ENCODE results near the gene CDK5R1. TPM values are rescaled to one million over a fixed set of nuclear protein-coding genes. Genes with fewer than 3 reads are reported as not detected.
A peak's percentile ranks its signal among the peaks of the same experiment; 100 is the strongest.
"Not testable (repeated sequence)": the region's sequence is repeated elsewhere in the genome, so short reads cannot be mapped to it uniquely, and the experiment has no call there.

CDK5R1 gene
- 1.6 TPM for total RNA-seq

GRCh38 chr17:32486701-32487472, at the start of gene CDK5R1:
CDK5R1 (plus strand) TSS chr17:32486993; CDS start chr17:32487621, 628 bp downstream.
- DNase-seq = no peak

GRCh38 chr17:32440722-32441121, 46.1 kb upstream of the CDK5R1 start:
- DNase-seq = no peak

- no peak for DNase-seq
Observed at GRCh38 chr17:32441886-32442285, 44.9 kb upstream of the CDK5R1 start.

- no peak for DNase-seq
Observed at GRCh38 chr17:32443827-32444300, 42.9 kb upstream of the CDK5R1 start.

DNA sequence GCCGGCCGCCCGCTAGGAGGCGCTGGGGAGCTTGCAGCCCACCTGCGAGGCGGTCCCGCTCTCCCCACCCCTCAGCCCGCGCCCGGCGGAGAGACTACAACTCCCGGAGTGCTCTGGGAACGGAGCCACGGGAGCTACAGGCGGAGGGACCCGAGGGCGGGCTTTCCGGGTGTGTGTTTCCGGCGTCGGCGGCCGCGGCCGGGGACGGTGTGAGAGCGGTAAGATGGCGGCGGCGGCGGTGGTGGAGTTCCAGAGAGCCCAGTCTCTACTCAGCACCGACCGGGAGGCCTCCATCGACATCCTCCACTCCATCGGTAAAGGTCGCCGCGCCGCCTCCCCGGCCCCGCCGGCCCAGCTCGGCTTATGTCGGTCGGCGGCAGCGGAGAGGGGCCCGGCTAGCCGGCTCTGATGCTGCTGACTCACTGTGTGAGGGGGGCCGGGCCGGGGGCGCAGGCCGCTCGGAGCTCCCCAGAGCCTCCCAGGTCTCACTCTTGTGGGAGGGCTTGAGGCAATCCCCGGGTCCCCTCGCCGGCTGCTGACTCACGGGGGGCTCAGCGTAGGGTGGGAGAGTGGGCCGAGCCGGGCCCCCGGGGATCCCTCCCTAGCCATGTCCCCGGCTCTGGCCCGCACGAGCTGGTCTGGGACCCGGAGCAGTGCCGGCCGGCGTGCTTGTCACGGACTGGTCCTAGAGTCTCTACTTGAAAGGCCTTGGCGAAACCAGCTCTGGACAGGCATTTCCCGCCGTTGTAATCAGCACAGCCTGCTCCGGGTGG, 42.3 kb upstream of the CDK5R1 start, which contains the start of gene PSMD11:
Gene PSMD11 (plus strand): TSS at position 210 of the 773 bp plus-strand sequence. CDS start 14 bp downstream, at position 224.
- DNase-seq = peak; percentile 92

DNA sequence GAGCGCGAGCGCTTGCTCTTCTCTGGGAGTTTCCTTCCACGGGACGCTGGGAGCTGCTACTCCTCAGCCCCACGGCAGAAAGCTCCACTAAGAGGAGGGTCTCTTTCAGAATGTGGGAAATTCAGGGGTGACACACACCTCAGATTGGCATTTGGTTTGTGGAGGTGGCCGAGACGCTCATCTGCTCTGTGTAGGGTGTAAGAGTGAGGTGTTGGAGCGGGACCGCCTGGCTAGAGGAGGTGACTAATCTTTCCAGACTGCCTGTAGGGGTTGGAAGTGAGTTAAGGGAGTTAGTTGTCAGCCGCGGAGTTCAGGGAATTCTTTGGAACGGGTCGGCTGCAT, 41.7 kb upstream of the CDK5R1 start:
- no peak for DNase-seq

- no peak for DNase-seq
Observed at GRCh38 chr17:32445497-32445896, 41.3 kb upstream of the CDK5R1 start.

- DNase-seq = no peak
Observed at GRCh38 chr17:32445971-32446370, 40.8 kb upstream of the CDK5R1 start.

GRCh38 chr17:32446949-32447348, 39.8 kb upstream of the CDK5R1 start:
- DNase-seq = no peak

DNA sequence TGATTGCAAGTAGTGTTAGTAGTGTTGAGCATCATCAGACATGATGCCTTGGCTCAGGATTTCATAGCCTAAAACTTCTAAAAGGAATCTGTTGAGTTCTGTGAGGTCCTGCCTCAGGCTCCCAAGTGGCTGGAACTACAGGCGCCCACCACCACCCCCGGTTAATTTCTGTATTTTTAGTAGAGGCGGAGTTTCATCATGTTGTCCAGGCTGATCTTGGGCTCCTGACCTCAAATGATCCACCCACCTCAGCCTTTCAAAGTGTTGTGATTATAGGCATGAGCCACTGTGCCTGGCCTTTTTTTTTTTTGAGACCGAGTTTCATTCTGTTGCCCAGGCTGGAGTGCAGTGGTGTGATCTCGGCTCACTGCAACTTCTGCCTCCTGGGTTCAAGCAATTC, 36.8 kb upstream of the CDK5R1 start:
- no peak for DNase-seq

DNA sequence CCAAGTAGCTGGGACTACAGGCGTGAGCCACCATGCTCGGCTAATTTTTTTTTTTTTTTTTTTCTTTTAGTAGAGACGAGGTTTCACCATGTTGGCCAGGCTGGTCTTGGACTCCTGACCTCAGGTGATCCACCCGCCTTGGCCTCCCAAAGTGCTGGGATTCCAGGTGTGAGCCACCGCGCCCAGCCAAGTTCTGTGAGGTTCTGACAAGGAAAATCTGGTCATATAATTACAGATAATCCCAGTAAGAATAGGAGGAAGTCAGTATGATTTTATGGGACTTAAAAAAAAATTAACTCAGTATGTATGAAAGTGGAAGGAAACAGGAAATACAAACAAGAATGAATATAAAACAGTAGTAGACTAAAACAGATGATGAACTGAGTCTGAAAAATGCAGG, 36.4 kb upstream of the CDK5R1 start:
- DNase-seq = not testable (repeated sequence)

GRCh38 chr17:32451879-32452278, 34.9 kb upstream of the CDK5R1 start:
- DNase-seq = no peak

DNA sequence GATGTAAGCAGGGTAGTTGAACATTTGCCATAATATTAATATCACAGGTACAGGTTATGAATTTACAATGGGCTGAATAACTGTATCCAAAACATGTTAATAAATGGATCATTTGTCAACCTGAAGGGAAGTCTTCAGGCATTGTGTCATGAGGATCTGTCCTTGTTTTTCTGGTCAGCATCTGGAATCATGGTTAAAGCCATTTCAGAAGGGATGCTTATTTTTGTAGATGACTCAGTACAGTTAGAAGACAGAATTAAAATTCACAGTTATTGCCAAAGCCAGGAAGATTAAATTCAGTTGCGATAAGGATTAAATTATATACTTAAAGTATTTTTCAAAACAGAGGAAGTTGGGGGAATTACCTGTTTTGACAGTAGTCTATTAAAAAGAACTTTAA, 34.5 kb upstream of the CDK5R1 start:
- DNase-seq = no peak

DNA sequence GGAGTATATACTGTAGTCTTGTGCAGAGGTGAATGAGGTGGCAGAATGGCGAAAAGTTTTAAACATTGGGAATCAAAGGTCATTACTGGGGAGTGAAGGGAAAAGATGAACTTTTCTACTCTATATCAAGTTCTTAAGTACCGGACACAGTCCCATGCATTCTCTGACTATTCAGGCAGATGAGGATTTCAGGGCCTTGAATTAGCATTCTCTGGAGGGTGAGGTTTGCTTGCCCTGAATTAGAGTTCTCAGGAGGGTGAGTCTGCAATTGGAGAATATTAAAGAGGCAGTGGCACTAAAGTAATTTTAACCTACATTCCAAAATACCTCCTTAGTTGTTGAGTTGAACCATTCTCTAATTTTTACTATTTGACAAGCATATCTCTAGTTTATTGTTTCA, 33.4 kb upstream of the CDK5R1 start:
- DNase-seq = no peak

GRCh38 chr17:32458371-32458770, 28.4 kb upstream of the CDK5R1 start:
- no peak for DNase-seq

- no peak for DNase-seq
Observed at GRCh38 chr17:32460054-32460453, 26.7 kb upstream of the CDK5R1 start.

- DNase-seq = no peak
Observed at GRCh38 chr17:32461498-32461852, 25.3 kb upstream of the CDK5R1 start.

DNA sequence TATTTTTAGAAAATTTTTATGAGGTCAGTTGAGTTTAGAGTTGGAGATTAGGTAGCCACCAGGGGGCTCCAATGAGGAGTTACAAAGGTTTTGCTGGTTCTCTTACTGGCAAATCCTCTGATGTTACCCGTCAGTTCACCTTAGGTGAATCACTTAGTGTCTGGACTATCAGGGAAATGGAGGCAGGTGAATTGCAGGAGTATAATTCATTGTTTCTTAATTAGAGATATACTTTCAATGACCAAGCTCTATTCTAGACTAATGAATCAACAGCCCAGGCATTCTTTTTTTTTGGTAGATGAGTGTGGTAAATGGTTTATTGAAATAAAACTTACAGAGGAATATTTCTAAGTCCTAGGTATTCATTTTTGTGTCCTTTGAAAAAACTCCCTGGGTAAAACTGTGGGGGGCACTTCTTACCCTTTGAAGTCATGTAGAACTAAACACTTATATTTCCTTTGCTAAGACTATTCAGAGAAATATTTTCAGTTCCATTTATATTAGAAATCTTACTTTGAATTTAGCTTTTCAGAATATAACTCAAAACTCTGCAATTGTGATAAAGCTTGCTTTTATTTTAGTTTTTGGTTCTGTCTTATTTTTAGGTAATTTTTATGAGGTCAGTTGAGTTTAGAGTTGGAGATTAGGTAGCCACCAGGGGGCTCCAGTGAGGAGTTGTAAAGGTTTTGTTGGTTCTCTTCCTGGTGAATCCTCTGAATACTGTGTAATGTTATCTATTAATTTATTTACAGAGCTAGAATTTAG, 24.8 kb upstream of the CDK5R1 start:
- peak; percentile 5 for DNase-seq

DNA sequence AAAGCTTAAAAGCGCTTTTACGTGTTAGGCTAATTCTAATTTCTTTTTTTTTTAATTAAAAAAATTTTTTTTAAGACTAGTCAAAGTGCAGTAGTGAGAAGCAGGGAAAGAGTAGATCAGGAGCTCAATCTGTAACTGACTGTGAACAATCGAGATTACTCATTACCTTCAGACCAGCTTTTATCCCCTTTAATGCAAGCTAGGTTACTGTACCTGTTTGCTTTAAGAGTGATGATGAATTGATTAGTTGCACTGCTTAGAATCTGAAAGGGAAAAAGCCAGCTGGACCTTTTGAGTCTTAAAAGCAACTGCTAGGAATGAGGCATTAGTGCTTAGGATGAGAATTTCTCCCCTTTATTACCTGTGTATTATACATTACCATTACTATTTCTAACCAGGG, 23.5 kb upstream of the CDK5R1 start:
- DNase-seq = no peak

GRCh38 chr17:32464374-32464773, 22.4 kb upstream of the CDK5R1 start:
- no peak for DNase-seq

DNA sequence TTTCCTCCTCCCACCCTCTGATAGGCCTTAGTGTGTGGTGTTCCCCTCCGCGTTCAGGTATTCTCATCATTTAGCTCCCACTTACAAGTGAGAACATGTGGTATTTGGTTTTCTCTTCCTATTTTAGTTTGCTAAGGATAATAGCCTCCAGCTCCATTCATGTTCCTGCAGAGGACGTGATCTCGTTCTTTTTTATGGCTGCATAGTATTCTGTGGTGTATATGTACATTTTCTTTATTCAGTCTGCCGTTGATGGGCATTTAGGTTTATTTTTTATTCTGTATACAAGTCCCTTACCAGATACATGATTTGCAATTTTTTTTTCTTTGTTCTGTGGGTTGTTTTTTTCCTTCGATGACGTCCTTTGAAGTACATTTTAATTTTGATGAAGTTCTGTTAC, 18.8 kb upstream of the CDK5R1 start:
- no peak for DNase-seq

GRCh38 chr17:32470405-32471167, 16.2 kb upstream of the CDK5R1 start:
- no peak for DNase-seq

Measured in skin of body (tissue), 2 donors.